SH-SY5Y (cell line): ENCODE measurements around the gene WDR91.

Source experiments
- GATA2 ChIP-seq: IDR thresholded peaks from 2 replicates; pipeline ENCODE4 v1.6.1; 2011; ENCODE audit warnings: mild to moderate bottlenecking, low read depth, low read length
- GATA3 ChIP-seq: IDR thresholded peaks from 2 replicates; pipeline ENCODE4 v1.6.1; 2011; ENCODE audit warnings: low read depth, mild to moderate bottlenecking, low read length, moderate library complexity

WDR91 gene

GRCh38 chr7:135210888-135211178, 493 bp downstream of the WDR91 start:
- TF ChIP-seq GATA2 (no peak), GATA3 (no peak)

GRCh38 chr7:135209225-135209834, 2.0 kb downstream of the WDR91 start:
- no peak for TF ChIP-seq GATA2
- TF ChIP-seq GATA3 = no peak

GRCh38 chr7:135208102-135208793, 3.1 kb downstream of the WDR91 start:
- TF ChIP-seq GATA2 = no peak
- TF ChIP-seq GATA3 = no peak

GRCh38 chr7:135207406-135208101, 3.8 kb downstream of the WDR91 start:
- TF ChIP-seq GATA2 (no peak), GATA3 (no peak)

GRCh38 chr7:135206941-135207391, 4.4 kb downstream of the WDR91 start:
- TF ChIP-seq GATA2 (no peak), GATA3 (no peak)

- TF ChIP-seq GATA3 = no peak
- TF ChIP-seq GATA2 = no peak
Observed at GRCh38 chr7:135205850-135206249, 5.5 kb downstream of the WDR91 start.

GRCh38 chr7:135204876-135205275, 6.5 kb downstream of the WDR91 start:
- TF ChIP-seq GATA2 (no peak), GATA3 (no peak)

GRCh38 chr7:135204341-135204749, 7.0 kb downstream of the WDR91 start:
- no peak for TF ChIP-seq GATA3
- no peak for TF ChIP-seq GATA2

- no peak for TF ChIP-seq GATA2
- no peak for TF ChIP-seq GATA3
Observed at GRCh38 chr7:135201350-135201749, 10.0 kb downstream of the WDR91 start.

GRCh38 chr7:135200821-135201331, 10.4 kb downstream of the WDR91 start:
- TF ChIP-seq GATA2 (no peak), GATA3 (no peak)

GRCh38 chr7:135199439-135199838, 11.9 kb downstream of the WDR91 start:
- no peak for TF ChIP-seq GATA2
- no peak for TF ChIP-seq GATA3

GRCh38 chr7:135197906-135198655, 13.2 kb downstream of the WDR91 start:
- TF ChIP-seq GATA2 = no peak
- no peak for TF ChIP-seq GATA3

- no peak for TF ChIP-seq GATA2
- TF ChIP-seq GATA3 = no peak
Observed at GRCh38 chr7:135197343-135197742, 14.0 kb downstream of the WDR91 start.

- TF ChIP-seq GATA3 = no peak
- no peak for TF ChIP-seq GATA2
Observed at GRCh38 chr7:135195968-135196629, 15.2 kb downstream of the WDR91 start.

GRCh38 chr7:135195156-135195555, 16.2 kb downstream of the WDR91 start:
- TF ChIP-seq GATA3 (no peak), GATA2 (no peak)
